GM21447 (cell line): ENCODE results near the gene HSCB.
A peak's percentile ranks its signal among the peaks of the same experiment; 100 is the strongest.
"Not testable (repeated sequence)": the region's sequence is repeated elsewhere in the genome, so short reads cannot be mapped to it uniquely, and the experiment has no call there.

Experiments
- ATAC-seq: cut with Tn5 transposase; IDR thresholded peaks from one replicate; pipeline ENCODE4 v1.9.1; 2021; ENCODE audit not compliant: unreplicated experiment

HSCB gene

DNA sequence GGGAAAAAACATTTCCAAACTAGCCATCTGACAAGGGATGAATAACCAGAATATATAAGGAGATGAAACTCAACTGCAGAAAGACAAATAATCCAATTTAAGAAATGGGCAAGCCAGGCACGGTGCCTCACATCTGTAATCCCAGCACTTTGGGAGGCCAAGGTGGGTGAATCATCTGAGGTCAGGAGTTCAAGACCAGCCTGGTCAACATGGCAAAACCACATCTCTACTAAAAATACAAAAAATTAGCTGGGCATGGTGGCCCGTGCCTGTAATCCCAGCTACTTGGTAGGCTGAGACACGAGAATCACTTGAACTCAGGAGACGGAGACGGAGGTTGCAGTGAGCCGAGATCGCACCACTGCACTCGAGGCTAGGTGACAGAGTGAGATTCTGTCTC lies 3.0 kb upstream of the HSCB start:
- not testable (repeated sequence) for ATAC-seq

DNA sequence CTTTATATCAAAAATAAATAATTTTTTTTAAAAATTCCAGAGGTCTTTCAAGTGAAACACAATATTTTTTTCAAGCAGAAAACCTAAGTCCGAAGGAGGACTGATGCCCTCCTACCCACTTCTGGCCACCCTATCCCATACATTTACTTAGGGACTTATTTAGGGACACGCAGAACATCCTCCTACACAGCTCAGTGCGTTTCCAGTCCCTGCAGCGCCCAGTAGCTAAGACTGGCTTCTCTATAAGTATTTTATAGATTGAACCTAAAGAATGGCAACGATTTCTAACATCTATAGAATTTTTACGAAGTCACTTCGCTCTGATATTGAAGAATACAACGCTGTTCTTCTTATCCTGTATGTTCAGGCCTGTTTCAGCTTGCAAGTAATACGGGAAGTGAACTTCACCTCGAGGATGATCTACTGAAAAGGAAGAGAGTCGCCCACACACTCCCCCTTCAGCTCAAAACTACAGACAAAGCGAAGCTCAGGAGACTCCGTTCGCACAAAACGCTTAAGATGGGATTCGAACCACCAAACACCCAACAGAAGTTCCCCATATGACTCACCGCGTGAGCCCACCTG lies 547 bp upstream of the HSCB start:
- no peak for ATAC-seq

DNA sequence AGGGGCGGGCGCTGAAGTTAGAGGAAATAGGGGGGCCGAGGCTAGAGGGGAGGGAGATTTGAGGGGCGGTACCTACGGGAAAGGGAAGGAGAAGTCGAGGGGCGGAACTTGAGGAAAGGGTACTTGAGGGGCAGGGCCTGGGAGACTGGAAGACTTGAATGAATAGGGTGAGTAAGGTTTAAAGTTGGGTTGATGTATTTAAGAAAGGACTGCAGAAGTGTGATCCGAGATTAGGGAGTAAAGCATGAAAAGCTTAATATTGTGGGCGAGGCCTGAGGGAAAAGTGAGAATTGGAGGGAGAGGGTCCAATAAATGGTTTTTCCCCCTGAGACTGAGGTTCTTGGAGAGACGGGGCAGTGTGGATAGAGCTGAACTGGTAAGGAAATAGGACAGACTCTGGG lies 723 bp downstream of the HSCB start:
- no peak for ATAC-seq

DNA sequence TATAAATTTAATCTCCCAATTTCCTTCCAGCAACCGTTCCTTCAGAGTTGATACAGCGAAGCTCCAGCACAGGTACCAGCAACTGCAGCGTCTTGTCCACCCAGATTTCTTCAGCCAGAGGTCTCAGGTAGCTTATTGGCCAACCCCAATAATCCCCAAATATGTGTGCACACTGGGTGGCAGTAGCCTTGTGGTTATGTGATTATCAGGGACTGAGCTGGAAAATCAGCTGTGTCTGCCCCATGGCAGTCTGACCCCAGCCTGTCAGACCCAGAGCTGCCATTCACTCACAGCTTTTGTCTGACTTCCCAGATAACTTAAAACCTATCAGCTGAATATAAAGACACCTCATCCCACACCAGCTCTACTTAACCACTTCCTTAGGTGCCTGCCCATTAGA lies 2.0 kb downstream of the HSCB start:
- ATAC-seq: no peak

DNA sequence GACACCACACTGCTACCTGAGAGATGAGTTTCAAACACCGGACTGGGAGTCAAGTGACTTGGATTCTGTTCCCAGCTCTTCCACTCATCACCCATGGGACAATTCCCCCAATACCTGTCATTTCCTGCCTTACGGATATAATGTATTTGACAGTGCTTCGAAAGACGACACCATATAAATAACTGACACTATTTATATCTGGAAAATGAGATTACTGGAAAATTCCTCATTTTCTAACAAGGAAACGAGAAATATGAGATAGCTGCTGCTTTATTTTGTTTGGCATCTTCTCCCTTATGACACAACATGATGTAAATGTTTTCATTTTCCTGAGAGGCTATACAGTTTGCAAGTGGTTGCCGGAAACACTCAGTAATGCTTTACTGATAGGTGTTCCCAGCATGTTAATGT lies 8.6 kb downstream of the HSCB start:
- ATAC-seq: no peak

DNA sequence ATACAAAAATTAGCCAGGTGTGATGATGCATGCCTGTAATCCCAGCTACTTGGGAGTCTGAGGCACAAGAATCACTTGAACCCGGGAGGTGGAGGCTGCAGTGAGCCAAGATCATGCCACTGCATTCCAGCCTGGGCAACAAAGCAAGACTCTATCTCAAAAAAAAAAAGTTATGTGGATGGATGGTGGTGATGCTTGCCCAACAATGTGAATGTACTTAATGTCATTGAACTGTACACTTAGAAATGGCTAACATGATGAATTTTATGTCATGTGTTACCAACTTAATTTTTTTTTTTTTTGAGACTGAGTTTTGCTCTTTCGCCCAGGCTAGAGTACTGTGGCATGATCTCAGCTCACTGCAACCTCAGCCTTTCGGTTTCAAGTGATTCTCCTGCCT lies 12.7 kb downstream of the HSCB start:
- not testable (repeated sequence) for ATAC-seq

DNA sequence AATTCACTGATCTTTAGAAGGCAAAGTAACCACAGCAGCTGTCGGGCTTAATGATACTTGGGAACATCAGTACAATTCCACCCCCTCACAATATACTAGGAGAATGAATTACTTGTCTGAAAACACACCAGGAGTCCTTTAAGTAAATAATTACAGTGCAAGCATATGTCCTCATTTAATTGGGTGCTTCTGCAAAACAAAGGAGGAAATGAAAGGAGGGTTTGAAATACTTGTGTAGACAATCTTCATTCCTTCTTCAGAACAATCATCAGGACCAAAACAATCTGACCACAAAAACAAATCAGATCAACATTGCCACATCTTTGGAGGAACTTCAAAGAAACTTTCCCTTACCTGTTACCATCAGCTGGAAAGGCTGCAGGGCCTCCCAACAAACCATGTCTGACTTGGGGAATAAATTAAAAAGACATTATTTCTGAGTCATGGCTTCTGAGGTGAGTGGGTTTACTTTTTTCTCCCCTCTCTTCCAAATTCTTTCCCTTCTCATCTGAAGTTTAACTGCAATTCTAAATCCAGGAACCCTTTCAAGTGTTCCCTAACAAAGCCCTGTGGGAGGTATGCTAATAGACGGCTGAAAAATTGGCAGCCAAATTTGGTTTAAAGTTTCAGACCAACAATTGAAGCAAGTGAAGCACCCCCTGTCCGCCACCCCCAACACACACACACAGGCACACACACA lies 18.2 kb downstream of the HSCB start:
- no peak for ATAC-seq

DNA sequence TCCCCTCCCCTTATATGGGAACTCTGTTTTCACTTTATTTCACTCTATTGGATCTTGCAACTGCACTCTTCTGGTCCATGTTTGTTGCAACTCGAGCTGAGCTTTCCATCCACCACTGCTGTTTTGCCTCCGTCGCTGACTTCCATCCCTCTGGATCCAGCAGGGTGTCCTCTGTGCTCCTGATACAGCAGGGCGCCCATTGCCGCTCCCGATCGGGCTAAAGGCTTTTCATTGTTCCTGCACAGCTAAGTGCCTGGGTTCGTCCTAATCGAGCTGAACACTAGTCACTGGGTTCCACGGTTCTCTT lies 19.6 kb downstream of the HSCB start:
- ATAC-seq: no peak

DNA sequence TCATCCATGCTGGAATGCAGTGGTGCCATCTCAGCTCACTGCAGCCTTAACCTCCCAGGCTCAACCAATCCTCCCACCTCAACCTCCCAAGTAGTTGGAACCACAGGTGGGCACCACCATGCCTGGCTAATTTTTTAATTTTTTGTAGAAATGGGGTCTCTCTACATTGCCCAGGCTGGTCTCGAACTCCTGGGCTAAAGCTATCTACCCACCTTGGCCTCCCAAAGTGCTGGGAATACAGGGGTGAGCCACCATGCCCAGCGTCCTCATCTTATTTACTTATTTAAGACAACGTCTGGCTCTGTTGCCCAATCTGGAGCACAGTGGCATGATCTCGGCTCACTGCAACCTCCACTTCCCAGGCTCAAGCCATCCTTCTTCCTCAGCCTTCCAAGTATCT lies 20.2 kb downstream of the HSCB start:
- not testable (repeated sequence) for ATAC-seq

DNA sequence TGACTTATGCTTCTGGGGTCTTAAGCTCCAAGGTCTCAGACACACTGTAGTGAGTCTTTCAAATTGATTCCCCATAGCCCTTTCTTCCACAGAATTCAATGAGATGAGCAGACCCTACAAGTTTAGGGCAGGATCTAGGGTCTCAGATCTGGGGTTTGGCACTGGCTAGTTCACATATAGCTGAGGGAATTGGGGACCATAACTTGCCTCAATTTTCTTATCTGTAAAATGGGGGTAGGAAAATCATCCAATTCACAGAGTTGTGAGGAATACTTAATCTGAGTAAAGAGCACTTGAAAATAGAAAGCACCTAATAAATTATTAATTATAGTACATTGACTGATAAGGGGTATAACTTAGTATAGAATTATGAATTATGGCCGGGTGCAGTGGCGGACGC lies 24.8 kb downstream of the HSCB start:
- no peak for ATAC-seq

DNA sequence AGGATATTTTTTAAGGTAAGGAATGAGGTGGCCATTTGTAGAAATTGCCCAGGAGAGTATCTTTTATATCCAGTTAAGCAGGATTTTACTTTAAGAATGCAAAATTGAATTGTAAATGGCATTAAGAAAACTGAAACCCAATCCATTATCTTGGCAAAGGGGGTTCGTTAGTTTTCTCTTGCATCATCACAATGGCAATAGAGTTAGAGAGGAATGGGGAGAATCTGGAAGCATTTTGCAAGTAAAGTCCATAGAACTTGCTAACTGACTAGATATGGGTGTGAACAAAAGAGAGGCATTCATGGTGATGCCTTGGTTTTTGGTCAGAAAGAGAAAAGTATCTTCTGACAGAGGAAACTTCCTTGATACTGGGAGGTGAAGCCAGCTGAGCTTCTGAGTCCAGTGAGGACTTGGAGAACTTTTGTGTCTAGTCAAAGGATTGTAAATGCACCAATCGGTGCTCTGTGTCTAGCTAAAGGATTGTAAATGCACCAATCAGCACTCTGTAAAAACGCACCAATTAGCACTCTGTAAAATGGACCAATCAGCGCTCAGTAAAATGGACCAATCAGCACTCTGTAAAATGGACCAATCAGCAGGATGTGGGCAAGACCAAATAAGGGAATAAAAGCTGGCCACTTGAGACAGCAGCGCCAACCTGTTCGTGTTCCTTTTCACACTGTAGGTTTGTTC lies 27.0 kb downstream of the HSCB start:
- ATAC-seq: no peak

DNA sequence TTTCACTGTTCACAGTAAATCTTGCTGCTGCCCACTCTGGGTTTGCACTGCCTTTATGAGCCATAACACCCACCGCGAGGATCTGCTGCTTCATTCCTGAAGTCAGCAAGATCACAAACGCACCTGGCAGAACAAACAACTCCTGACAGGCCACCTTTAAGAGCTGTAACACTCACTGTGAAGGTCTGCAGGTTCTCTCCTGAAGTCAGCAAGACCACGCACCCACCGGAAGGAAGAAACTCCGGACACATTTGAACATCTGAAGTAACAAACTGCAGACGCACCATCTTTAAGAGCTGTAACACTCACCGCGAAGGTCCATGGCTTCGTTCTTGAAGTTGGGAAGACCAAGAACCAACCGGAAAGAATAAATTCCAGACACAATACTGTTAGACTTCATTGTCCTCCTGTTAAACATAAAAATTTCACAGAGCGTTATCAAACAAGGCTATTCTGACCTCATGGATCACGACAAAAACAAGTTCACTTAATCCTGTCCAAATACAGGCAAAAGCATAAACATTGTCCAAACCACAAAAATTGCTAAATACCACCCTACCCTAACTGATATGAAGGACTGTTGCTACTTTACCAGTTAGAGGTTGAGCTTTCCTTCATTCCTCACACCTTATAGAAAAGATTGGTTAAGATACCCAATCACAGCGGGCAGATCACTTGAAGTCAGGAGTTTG lies 27.7 kb downstream of the HSCB start:
- no peak for ATAC-seq

DNA sequence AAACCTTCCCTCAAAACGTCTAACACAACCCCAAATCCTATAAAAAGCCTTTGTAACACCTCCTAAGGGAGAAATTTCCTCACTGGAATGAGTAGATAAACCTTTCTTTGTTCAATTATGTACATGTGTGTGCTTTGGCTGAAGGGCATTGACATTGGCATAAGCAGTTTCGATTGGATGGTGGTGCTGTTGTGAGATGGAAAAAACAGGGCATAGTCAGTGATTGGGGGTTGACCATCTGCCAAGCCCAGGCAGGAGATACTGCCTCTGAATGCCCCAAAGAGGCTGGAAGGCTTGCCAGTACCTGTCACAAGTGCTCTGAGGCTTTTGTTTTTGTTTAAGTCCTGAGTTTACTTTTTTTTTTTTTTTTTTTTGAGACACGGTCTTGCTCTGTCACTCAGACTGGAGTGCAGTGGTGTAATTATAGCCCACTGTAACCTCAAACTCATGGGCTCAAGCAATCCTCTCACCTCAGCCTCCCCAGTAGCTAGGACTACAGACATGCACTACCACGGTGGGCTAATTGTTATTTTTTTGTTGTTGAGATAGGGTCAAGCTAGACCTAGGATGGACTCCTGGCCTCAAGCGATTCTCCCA lies 29.5 kb downstream of the HSCB start:
- no peak for ATAC-seq

DNA sequence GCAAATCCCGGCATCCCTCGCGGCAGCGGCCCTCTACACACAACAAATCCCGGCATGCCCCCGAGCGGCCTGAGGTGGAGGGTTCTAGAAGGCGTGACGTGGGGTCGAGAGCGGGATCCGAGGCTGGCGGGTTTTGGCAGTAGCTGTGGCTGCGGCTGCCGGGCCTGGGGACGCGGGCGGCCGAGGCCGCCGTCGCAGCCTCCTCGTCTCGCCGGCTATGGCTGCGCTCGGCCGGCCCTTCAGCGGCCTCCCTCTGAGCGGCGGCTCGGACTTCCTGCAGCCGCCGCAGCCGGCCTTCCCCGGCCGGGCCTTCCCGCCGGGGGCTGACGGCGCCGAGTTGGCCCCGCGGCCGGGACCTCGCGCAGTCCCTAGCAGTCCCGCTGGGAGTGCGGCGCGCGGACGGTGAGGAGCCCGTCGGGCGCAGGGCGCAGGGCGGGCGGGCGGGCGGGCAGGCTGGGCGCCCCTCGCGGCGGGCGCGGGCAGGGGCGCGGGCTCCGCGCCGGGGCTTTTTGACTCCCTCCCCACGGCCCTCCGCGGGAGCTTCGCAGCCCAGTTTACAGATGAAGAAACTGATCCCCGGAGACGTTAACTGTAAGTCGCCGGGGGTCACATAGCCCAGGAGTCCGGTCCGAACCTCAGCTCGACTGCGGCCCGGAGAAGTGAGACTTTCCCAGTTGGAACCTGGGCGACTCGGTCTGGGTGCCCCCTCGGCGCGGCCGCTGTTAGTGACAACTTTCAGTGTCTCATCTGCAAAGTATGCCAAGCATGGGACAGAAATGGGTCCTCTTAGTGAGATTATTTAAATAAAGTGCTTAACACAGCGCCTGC lies 31.0 kb downstream of the HSCB start, which contains the start of gene CCDC117:
Gene CCDC117, plus strand, starts transcription at position 63 of the 828 bp plus-strand sequence. Its CDS starts 155 bp downstream, at position 218.
- peak; percentile 81 for ATAC-seq

DNA sequence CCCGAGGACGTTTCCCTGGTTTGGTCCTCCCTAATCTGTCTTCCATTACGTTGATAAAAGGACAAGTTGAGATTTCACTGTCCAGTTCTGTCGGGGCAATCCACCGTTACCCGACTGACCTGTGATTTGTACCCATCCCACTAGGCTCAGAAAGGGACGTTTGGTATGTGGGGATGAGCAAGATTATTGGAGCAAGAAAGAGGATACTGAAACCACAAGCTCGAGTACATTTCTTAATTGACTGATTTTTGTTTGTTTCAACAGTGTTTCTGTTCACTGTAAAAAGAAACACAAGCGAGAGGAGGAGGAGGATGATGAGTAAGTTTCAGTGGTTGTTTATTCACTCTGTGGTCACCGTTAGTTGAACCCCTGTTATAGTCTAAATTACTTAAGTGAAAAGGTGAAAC lies 31.6 kb downstream of the HSCB start:
- peak; percentile 31 for ATAC-seq

DNA sequence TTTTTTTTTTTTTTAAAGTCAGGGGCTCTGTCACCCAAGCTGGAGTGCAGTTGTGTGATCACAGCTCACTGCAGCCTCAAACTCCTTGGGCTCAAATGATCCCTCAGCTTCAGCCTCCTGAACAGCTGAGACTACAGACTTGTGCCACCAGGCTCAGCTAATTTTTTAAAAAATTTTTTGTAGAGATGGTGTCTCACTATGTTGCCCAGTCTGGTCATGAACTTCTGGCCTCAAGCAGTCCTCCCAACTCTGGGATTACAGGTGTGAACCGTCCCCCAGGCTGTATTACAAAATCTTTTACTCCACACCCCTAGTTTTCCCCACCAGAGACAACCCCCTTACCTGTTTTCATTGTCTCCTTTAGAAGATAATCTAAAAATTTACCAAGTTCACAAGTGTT lies 32.5 kb downstream of the HSCB start:
- ATAC-seq: no peak

DNA sequence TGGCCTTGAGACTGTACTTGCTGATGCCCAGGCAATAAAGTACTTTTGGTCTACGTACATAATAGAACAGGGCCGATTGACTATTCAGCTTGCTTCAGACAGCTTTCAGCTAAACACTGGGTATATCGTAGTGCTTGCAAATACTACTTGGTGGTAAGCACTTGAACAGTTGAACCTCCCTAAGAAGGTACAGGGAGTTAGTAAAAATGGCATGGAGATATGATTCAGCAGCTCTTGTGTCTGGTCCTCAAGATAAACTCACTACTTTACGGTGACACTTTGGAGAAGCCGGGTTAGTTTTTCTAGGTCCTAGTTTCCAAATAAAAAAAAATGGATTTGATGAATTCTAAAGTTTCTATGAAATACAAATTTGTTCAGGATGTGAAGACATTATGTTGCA lies 38.0 kb downstream of the HSCB start:
- ATAC-seq: no peak

DNA sequence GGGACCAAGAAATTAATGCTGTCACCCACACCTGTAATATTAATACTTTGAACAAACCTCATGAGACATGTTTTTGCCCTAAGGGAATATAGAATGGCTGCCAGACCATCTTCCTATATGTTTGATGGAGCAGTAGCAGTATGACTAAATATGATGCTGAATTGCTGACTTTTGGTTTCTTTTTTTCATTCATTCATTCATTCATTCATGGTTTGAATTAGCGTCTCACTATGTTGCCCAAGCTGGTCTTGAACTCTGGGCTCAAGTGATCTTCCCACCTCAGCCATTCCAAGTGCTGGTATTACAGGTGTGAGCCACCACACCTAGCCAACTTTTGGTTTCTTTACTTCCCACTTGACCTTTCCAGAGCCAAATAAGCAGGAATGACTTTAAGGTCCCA lies 38.5 kb downstream of the HSCB start:
- ATAC-seq: no peak

DNA sequence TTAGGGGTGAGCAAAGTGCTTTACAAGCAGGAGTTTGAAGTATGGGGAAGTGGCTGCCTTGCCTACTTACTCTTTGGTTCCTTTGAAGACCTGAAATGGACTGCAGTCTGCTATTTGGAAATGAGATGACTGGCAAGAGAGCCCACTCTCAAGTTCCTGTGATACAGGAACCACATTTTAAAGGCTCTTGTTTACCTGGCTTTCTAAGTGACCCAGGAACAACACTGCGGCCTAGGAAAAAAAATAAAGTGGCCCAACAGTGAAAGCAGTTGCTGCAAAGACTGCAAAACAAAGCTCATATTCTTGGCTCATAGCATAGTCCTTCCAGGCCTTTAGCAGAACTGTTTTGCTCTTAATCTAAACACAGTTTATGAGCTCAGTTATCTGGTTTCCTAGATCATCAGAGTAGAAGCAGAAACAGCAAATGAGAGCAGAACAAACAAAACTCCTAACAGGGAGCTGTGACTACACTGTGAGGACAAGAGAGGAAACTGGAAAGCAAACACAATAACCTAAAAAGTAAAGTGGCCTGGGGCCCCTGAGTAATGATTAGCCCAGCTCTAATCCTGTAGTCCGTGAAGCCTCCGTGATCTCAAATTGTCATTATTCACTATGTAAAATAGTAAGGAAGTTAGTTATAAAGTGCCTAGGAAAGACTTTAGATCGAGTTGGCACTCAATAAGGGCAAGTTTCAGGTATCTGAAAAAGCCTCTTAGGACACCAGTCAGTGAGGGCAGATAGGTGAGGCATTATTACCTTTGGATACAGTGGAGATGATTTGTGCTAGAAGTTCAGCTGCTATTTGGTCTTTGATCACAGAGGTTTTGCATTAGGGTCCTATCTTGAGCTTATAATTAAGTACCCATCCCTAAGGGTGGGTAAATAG lies 42.2 kb downstream of the HSCB start:
- no peak for ATAC-seq

DNA sequence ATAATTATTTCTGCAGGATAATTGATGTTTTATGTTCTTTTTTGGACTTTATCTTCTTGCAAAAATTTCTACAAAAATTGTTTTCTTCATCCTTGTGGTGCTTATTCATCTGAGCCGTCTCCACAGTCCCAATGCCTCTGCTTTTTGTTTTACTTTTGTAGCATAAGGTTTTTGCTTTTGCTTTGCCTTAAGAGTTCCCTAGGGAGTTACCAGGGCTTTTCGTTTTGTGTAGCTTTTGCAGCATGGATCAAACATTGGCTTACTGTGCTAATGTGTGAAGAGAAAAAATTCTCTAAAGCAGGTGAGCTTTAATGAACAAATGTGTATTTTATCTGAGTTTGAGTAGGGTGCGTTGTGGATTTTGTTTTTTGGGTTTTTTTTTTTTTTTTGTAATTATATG lies 46.8 kb downstream of the HSCB start:
- no peak for ATAC-seq
